Frontal cortex (tissue), 4 donors: Measurements from ENCODE around the gene SLC13A3. TPM values are rescaled to one million over a fixed set of nuclear protein-coding genes. Genes with fewer than 3 reads are reported as not detected.

Experiments used
- DNase-seq, 2 donors: peaks; one replicate each; pipeline ENCODE4 v3.0.0; 2012; ENCODE audit warnings: low spot score in 2 of 2
- FAIRE-seq: peaks from 2 replicates; lab custom pipeline; 2012; peaks lifted over from hg19 to GRCh38; lab: Jason Lieb, UNC
- total RNA-seq: library from RNA; depleted of rRNA; stranded (reverse); fragments of >200 nt; gene quantifications from one replicate; pipeline ENCODE4 v1.2.3, GENCODE V29; 2014
- donor health status: control.
- donor health status: control.
- donor health status: control.

The SLC13A3 gene
- total RNA-seq, 1 donor from 2014 or later, result 10.2 TPM

DNA sequence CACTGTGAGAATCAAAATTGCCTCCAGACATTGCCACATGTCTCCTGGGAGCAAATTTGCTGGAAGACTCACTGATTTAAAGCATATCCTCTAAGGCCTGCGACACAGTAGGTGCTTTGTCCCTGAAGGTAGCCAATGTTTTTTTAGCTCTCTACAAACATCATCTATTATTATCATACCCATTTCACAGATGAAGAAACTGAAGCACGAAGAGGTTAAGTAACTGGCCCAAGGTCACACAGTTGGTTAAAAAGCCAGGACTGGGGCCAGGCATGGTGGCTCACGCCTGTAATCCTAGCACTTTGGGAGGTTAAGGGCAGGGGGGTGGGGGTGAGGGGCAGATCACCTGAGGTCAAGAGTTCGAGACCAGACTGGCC lies 12.4 kb downstream of the SLC13A3 start:
- no peak for FAIRE-seq
- no peak for DNase-seq

DNA sequence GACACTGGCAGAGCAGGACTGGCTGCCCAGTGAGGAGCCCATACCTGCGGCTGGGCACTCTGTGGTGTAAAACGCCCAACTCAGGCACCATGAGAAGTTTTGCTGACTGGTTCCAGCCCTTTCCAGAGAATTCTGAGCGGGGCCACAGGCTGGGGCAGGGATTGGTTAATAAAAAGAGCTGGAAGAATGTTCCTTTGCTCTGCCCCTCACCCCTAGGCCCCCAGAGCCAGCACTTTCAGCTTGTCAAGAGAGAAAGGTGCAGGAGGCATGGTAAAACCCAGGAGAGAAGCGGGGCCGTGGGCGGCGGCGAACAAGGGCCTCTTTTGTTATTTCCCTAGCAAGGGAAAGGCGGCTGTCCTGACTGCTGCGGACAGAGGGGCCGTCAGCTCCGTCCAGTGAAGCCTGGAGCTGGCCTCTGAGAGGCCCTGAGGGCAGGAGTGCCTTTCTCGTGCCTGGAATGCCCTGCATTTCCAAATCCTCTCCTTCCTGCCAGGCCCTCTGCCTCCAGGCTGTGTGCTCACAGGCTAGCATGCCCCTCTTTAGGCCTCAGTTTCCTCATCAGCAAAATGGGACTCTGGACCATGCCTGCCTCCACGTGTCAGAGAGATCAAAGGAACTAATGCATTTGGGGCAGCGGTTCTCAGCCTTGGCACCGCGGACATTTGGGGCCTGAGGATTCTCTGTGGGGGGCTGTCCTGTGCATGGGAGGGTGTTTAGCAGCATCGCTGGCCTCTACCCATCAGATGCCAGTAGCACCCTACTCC lies 12.9 kb downstream of the SLC13A3 start:
- no peak for DNase-seq

DNA sequence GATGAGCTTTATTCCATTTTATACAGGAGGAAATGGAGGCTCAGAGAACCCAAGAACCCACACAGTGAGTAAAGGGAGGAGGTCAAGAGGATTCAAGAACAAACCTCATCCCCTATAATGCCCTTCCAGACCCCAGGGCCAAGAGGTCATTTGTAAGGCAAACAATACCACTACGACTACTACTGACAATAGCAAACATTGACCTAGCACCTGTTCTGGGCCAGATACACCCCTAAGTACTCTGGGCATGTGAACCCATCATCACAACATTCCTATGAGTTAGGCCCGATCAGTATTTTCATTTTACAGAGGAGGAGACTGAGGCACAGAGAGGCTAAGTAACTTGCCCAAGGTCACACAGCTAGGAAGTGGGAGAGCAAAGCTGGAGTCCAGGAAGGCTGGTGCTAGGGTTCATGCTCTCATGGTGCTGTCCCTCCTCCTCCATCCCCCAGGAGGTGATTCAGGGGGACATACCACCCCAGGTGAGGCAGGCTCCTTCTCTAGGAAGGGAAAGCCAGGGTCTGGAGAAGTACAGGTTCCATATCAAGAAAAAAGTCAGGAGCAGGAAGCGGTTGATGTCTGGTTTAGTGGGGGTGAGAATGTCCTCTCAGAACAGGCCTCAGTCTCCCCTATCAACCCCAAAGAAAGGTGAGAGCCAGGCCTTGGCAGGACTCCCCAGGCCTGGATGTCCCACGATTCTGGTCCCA lies 13.7 kb downstream of the SLC13A3 start:
- FAIRE-seq (no peak), DNase-seq (no peak)

More for the DNA sequence above, 12.9 kb downstream of the SLC13A3 start:
- no peak for FAIRE-seq

DNA sequence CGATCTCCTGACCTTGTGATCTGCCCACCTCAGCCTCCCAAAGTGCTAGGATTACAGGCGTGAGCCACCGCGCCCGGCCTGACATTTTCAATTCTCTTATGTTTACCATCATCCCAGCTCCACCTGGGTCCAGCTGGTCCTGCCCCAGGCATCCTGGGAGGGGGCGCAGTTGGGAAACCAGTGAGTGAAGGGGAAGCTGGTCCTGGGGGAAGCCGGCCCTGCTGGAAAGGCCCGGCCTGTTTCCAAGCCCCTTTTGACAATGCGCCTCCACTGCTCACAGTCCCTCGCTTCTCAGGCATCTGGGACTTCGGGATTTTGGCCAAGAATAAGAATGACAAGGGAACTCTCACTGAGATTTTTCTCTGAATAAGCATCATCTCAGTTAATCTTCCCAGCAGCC lies 14.2 kb downstream of the SLC13A3 start:
- no peak for DNase-seq
- no peak for FAIRE-seq

DNA sequence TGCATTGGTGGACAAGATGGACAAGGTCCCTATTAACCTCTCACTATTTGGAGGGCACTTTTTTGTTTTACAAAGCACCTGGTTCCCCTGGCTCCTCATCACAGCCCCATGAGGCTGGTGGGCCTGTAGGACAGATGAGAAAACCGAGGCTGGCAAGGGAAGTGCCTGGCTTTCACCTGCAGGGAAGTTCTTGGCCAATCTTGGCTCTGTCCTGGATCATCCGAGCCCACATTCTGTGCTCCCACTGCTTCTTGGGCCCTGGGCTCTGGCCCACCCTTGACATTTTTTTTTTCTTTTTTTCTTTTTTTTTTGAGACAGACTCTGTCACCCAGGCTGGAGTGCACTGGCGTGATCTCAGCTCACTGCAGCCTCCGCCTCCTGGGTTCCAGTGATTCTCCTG lies 14.7 kb downstream of the SLC13A3 start:
- DNase-seq, result no peak
- FAIRE-seq, result no peak

DNA sequence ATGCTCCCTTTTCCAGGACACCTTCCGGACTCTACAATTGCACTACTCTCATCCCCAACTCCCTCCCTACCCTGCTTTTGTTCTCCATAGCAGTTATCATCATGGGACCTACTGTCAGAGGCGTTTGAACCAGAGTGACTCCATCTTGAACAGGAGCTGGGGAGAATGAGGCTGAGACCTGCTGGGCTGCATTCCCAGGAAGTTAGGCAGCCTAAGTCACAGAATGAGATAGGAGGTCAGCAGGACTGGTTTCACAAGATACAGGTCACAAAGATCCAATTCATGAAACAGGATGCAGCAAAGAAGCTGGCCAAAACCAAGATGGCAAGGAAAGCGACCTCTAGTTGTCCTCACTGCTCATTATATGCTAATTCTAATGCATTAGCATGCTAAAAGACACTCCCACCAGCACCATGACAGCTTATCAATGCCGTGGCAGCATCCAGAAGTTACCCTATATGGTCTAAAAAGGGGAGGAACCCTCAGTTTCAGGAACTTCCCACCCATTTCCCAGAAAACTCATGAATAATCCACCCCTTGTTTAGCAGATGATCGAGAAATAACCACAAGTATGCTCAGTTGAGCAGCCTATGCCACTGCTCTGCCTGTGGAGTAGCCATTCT lies 15.6 kb downstream of the SLC13A3 start:
- DNase-seq, result no peak
- FAIRE-seq, result no peak

DNA sequence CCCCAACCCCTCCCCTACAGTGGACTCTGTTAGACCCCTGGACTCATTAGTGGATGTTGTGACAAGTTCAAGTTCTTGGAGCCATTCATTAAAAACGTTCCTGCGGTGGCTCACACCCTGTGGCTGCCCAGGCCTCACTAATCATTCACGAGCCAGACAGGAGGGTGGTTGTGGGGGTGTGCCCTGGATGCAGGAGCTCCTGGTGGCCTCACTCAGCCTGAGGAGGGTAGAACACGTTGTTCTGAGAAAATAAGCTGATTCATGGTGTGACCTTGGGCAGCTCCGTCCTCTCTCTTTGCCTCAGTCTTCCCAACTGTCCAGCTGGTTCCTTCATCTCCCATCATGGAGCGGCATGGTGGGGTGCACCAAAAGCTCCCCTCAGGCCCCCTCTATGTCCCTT lies 16.7 kb downstream of the SLC13A3 start:
- DNase-seq (no peak), FAIRE-seq (no peak)

DNA sequence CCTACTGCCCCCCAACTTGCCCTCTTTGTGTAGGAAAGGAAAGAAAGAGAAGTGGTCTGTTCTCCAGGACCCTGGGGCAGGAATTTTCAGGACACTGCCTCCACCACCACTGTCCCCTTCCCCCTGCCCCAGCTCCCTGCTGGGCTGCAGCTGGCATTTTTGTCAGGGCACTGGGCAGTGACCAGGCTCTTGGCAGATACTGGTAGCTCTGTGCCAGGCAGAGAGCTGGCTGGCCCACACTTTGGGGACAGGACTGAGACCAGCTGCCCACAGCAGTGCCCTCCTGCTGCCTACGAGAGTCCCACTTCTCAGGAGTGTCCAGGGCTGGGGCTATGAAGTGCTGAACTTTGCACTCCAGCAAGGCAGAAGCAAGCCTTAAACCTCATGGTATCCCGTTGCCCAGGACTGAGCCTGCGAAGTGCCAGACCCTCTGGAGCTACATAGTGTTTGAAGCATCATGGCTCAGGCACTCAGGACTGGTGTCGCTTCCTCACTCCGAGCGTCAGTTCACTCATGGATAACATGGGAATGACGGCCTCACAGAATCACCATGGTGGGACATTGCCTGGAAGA lies 19.3 kb downstream of the SLC13A3 start:
- FAIRE-seq (no peak), DNase-seq (no peak)

DNA sequence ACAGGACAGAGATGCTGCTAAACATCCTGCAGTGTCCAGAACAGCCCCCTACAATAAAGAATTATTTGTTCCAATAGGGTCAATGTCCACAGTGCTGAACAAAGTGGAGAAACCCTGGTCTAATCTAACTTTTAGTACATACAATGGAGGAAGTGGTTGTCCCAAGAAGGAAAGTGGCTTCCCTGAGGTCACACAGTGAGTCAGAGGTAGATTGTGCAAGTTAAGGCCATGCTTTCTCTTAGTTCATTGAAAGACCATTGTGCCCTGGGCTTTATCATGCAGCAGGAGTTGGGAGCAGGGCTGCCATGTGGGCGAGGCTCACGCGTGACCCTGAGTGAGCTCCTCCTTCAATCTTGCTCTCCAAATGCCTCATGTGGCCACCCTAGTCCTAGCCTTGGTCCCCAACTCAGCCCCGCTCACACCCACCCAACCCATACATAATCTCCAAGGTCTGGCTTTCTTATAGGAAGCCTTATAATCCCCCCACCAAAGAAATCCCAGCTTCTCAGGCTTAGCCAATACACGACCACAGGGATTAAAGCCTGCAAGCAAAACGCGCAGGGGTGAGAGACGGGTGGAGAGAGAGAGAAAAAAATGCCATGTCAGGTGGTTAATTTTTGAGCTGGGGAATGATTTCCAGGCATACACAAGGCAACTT lies 19.9 kb downstream of the SLC13A3 start:
- no peak for FAIRE-seq
- DNase-seq, result no peak

DNA sequence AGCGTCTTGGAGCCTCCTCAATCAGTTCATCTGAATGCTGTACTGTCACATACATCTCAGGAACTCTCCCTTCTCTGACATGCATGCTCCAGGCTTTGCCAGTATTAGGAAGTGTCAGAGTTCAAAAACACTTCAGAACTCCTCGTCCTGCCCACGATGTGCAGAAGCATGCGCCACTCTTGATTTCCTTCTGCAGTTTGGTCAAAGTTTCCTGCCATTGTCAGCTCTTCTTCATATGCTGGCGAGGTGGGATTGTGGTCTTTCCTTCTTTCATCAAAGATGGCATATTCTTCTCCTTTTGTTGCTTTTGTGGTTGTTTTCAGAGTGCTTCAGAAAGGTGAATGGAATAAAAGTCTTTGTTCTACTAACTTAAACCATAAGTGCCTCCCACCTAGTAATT lies 21.0 kb downstream of the SLC13A3 start:
- no peak for FAIRE-seq
- no peak for DNase-seq

DNA sequence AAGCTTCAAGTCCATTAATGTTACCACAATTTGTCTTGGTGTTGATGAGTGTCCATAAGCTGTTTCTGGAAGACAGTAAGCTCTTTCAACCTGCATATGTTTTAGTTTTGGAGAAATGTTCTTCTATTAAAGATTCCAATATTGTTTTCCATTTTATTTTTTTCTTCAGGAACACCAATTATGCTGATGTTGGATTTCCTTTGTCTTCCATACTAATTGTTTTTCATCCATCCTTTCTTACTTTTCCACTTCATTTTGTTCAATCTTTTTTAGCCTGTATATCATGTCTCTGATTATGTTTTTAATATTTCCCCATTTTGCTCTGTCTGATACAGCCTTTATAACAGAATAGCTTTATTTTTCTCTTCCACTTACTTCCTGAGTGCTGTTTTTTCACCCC lies 21.9 kb downstream of the SLC13A3 start:
- FAIRE-seq, result no peak
- no peak for DNase-seq

DNA sequence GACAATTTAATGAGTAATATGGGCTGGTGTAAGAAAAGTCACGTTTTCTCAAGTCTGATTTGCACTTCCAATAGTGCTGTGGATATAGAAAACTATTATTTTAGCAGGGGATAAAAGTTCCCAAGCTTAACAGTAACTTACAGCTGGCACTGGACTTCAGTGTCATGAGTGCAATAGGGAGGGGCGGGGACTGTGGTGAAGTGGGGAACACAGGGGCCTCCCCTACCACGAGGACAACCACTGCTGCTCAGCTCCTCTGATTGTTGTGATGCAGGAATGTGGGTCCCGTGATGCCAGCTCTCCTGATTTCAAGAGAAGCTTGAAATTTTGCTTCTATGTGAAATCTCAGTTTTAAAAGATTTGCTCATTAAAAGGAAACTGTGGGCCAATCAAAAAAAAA lies 24.0 kb downstream of the SLC13A3 start:
- DNase-seq (no peak), FAIRE-seq (no peak)

DNA sequence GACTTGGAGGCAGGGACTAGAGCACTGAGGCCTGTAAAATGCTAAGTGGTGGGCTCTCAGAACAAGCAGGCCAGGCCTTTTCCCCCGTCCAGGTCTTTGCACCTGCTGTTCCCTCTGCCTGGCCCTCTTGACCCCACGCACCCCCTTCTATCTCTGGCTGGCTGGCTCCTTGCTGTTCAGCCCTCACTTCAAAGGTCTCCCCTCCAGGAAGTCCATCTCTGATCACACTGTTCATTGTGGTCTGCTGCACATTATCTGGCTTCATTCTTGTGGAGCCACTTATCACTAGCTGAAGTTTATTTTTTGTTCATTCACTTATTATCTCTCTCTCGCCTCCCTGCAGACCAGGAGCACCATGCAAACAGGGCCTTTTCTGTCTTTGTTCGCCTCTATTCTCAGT lies 24.5 kb downstream of the SLC13A3 start:
- DNase-seq (no peak), FAIRE-seq (no peak)

DNA sequence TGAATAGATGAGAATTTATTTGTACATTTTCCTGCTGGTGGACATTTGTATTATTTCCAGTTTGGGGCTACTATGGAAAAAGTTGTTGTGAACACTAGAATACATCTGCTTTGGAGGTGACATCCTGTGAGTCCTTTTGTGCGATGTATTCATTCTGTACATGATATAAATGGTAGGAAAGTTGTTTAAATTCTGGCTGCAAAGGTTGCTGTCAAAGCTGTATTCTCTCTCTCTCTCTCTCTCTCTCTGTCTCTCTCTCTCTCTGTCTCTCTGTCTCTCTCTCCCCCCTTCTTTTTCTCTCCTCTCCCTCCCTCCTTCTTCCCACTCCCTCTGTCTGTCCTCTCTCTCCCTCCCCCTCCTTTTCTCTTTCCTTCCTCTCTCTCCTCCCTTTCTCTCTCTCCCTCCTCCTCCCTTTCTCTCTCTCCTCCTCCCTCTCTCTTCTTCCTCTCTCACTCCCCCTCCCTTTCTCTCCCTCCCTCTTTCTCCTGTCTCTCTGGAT lies 25.3 kb downstream of the SLC13A3 start:
- FAIRE-seq (no peak), DNase-seq (no peak)

DNA sequence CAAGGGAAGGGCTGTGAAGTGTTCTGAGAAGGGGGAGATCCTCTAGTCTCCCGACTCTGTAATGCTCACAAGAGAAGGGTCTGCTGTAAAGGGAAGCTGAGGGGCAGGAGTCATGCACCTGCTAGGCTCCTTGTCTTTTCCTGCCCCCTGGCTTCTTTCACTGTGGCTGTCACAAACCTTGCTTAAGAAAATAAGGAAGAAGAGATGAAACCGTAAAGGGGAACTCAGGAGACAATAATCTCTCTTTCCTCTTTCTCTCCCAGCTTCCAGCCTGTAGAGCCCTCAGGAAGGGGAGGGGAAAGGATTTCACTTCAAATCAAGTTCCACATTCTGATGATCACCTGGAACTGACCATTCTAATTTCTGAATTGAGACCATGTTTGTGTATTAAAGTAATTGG lies 26.3 kb downstream of the SLC13A3 start:
- FAIRE-seq (no peak), DNase-seq (no peak)

DNA sequence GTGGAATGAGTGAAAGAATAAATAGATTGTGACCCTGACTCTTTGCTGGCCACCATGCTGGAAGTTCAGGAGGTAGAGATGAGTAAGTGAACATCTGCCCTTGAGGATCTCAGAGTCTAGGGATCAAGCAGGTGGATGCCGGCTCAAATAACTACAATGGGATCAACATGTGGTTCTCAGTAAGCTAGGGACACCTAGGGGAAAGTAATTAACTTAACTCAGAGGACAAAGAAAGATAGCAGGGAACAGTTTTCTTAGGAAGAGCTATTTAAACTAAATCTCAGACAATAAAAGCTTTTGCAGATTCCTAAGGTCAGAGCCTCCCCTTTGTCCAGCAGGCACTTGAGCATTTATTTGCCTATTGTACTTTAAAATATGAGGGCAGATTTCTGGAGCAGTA lies 29.1 kb downstream of the SLC13A3 start:
- DNase-seq (no peak), FAIRE-seq (no peak)

DNA sequence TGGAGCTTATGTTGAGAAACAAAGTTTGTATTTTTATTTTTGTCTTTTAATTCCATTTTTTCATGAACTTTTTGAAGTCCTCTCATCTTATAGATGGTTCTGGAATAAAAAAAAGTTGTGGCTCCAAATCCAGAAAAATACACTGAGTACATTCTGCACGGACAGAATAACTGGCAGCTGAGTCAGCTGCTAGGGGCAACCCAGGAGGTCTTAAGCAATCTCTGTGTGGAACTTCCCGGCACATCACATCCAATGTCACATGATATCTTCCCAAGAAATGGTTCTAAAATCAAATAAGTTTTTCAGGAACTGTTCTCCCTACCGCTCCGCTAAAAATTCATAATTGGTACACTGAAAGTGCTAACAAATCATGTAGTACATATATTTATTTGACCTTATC lies 29.8 kb downstream of the SLC13A3 start:
- DNase-seq, result no peak
- no peak for FAIRE-seq

DNA sequence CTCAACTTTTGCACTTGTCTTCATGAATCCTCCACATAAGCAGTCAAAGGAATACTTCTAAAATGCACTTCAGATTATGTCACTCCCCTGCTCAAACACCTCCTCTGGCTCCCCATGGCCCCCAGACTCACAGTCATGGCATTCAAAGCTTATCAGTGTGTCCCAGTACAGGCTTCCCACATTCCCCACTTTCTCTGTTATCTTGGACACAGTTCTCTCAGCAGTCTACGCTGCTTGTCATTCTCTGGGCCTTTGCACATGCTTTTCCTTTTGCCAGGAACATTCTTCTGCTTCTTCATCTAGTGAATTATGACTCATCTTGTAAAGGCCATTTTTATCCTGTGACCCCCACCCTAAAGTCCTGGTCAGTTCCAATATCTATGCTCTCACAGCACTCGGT lies 31.8 kb downstream of the SLC13A3 start:
- no peak for DNase-seq
- FAIRE-seq, result no peak

DNA sequence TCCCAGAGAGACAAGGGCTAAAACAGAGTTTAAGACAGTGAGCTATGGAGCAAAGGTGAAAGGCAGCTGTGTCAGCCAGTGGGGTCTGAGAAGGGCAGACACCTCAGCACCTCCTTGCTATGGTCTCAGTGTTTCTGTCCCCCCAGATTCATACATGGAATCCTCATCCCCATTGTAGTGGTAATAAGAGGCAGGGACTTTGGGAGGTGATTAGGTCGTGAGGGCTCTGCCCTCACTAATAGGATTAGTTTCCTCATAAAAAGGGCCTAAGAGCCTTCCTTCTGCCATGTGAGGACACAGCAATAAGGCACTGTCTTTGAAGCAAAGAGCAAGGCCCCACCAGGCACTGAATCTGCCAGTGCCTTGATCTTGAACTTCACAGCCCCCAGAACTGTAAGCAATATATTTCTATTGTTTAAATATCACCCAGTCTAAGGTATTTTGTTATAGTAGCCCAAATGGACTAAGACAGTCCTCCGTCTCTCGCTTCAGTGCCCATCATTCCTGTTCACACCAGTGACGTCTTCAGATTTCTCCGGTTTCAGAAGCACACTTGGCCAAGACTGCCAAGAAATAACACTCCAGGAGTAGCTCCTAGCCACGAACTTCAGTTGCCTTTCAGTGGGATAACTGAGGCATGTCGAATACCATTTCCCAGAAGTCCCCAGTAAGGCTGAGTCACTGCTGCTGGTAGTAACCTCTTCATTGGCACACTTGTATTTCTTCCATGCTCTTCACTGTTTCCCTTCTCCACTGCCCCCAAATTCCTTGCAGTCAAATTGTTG lies 32.8 kb downstream of the SLC13A3 start:
- FAIRE-seq, result no peak
- no peak for DNase-seq

DNA sequence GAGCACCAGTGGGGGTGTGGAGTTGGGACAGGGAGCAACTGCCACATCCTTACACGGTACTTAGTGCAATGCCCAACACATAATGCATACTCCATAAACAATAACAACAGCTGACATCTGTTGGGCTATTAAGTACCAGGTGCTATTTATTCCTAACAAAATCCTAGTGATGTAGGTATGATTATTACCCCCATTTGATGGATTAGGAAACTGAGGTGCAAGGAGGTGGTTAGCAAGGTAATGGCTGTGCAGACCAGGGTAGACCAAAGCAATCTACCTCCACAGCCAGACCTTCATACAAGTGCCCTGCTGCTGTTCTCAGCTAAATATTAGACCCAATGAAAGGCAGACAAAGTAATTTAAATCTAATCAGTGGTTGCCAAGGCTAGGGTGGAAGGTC lies 36.8 kb downstream of the SLC13A3 start:
- FAIRE-seq (no peak), DNase-seq (no peak)
